ENCODE results near the gene KRTAP21-2.

GRCh38 chr21:30769724-30770431 lies 22.8 kb upstream of the KRTAP21-2 start:
- no peak for TF ChIP-seq POLR2A (IDR thresholded peaks at IDR 0.05)
- TF ChIP-seq, protein P1, sequence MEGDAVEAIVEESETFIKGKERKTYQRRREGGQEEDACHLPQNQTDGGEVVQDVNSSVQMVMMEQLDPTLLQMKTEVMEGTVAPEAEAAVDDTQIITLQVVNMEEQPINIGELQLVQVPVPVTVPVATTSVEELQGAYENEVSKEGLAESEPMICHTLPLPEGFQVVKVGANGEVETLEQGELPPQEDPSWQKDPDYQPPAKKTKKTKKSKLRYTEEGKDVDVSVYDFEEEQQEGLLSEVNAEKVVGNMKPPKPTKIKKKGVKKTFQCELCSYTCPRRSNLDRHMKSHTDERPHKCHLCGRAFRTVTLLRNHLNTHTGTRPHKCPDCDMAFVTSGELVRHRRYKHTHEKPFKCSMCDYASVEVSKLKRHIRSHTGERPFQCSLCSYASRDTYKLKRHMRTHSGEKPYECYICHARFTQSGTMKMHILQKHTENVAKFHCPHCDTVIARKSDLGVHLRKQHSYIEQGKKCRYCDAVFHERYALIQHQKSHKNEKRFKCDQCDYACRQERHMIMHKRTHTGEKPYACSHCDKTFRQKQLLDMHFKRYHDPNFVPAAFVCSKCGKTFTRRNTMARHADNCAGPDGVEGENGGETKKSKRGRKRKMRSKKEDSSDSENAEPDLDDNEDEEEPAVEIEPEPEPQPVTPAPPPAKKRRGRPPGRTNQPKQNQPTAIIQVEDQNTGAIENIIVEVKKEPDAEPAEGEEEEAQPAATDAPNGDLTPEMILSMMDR (IDR thresholded peaks at IDR 0.05), result no peak

Data from uterus (tissue), 2 donors.